ENCODE measurements around the gene LCNL1.
A peak's percentile ranks its signal among the peaks of the same experiment; 100 is the strongest.
"Not testable (repeated sequence)": the region's sequence is repeated elsewhere in the genome, so short reads cannot be mapped to it uniquely, and the experiment has no call there.

LCNL1 gene

GRCh38 chr9:136995362-136995761 lies 12.6 kb downstream of the LCNL1 start:
- DNase-seq: no peak

- DNase-seq: no peak
Measured at GRCh38 chr9:136995772-136996311, 13.0 kb downstream of the LCNL1 start.

GRCh38 chr9:136996361-136997292 lies 13.8 kb downstream of the LCNL1 start, which contains the start of gene CLIC3:
Gene CLIC3, minus strand, starts transcription at chr9:136996568. Its CDS starts 25 bp downstream, at chr9:136996543.
- DNase-seq: peak; percentile 23 to 55 (median 39)

GRCh38 chr9:136997371-136997770 lies 14.6 kb downstream of the LCNL1 start:
- no peak for DNase-seq

GRCh38 chr9:136997830-136998234 lies 15.0 kb downstream of the LCNL1 start:
- DNase-seq: no peak

GRCh38 chr9:137000177-137000930 lies 17.6 kb downstream of the LCNL1 start:
- DNase-seq: peak; percentile 70 to 77 (median 74)

- no peak for DNase-seq
Measured at GRCh38 chr9:137001857-137002645, 19.3 kb downstream of the LCNL1 start.

GRCh38 chr9:137002646-137003041 lies 19.9 kb downstream of the LCNL1 start:
- DNase-seq: no peak

GRCh38 chr9:137004285-137004684 lies 21.5 kb downstream of the LCNL1 start:
- not testable (repeated sequence) for DNase-seq

- DNase-seq: no peak
Measured at GRCh38 chr9:137006116-137007003, 23.6 kb downstream of the LCNL1 start.

GRCh38 chr9:137007108-137007815 lies 24.5 kb downstream of the LCNL1 start:
- DNase-seq: no peak

GRCh38 chr9:137007816-137008270 lies 25.1 kb downstream of the LCNL1 start:
- no peak for DNase-seq

- no peak for DNase-seq
Measured at GRCh38 chr9:137008312-137008711, 25.5 kb downstream of the LCNL1 start.

GRCh38 chr9:137009217-137009616 lies 26.4 kb downstream of the LCNL1 start:
- DNase-seq: no peak

GRCh38 chr9:137009938-137010732 lies 27.3 kb downstream of the LCNL1 start:
- DNase-seq: no peak

GRCh38 chr9:137011156-137011555 lies 28.4 kb downstream of the LCNL1 start:
- no peak for DNase-seq

GRCh38 chr9:137011907-137012675 lies 29.3 kb downstream of the LCNL1 start:
- no peak for DNase-seq

GRCh38 chr9:137012694-137013570 lies 30.1 kb downstream of the LCNL1 start:
- DNase-seq: no peak
